H1 (cell line): Measurements from ENCODE around the gene DCHS1. TPM values are rescaled to one million over a fixed set of nuclear protein-coding genes. Genes with fewer than 3 reads are reported as not detected.

ENCODE experiments used
- CTCF ChIA-PET: fragments of 300-600 bp; sonication (Branson Sonifier 250); formaldehyde crosslinking; loops from one replicate; lab custom pipeline; 2021; ENCODE audit not compliant: partially characterized antibody; lab: Charles Lee
- POLR2A ChIA-PET: fragments of 300-600 bp; sonication (Branson Sonifier 250); formaldehyde crosslinking; loops from one replicate; lab custom pipeline; 2021; ENCODE audit warnings: inconsistent platforms; ENCODE audit not compliant: partially characterized antibody; lab: Charles Lee
- DNase-seq, 2 experiments: peaks; one replicate each; pipeline versions ENCODE4 v3.0.0 to v3.0.0-alpha.2; 2010 to 2022; ENCODE audit warnings: low spot score in 2 of 2, low read depth in 1 of 2, mixed read lengths in 1 of 2
- FAIRE-seq: peaks from 2 replicates; lab custom pipeline; 2011; peaks lifted over from hg19 to GRCh38; lab: Jason Lieb, UNC
- H2AFZ ChIP-seq: 2 replicates; pipeline ENCODE4 v1.8.1; 2012; ENCODE audit warnings: low read length, inconsistent platforms
- H2AK5ac ChIP-seq: 2 replicates; pipeline ENCODE4 v1.6.1; 2013; ENCODE audit warnings: low read depth, low read length
- H2BK120ac ChIP-seq: replicated peaks from 2 replicates; pipeline ENCODE3; 2013; ENCODE audit warnings: low read depth, low read length, inconsistent platforms
- H2BK12ac ChIP-seq: 2 replicates; pipeline ENCODE4 v1.6.1; 2013; ENCODE audit warnings: low read depth, low read length
- H2BK15ac ChIP-seq: 2 replicates; pipeline ENCODE4 v1.6.1; 2013; ENCODE audit warnings: low read length
- H2BK20ac ChIP-seq: 2 replicates; pipeline ENCODE4 v1.6.1; 2013; ENCODE audit warnings: low read length
- H2BK5ac ChIP-seq: 2 replicates; pipeline ENCODE4 v1.6.1; 2013; ENCODE audit warnings: low read depth, low read length
- H3K14ac ChIP-seq: 2 replicates; pipeline ENCODE4 v1.6.1; 2013; ENCODE audit warnings: inconsistent platforms; ENCODE audit not compliant: insufficient read length
- H3K18ac ChIP-seq: 2 replicates; pipeline ENCODE4 v1.6.1; 2013; ENCODE audit warnings: low read length; ENCODE audit errors: extremely low read depth
- H3K23ac ChIP-seq: 2 replicates; pipeline ENCODE4 v1.6.1; 2013; ENCODE audit warnings: inconsistent platforms; ENCODE audit not compliant: insufficient read length
- H3K23me2 ChIP-seq: 2 replicates; pipeline ENCODE4 v1.6.1; 2013; ENCODE audit warnings: low read depth, low read length
- H3K27ac ChIP-seq: 2 replicates; pipeline ENCODE4 v1.6.1; 2011; ENCODE audit warnings: low read depth, low read length, inconsistent platforms
- H3K27me3 ChIP-seq, 4 experiments: replicated peaks in 1 of 4; 1 replicate in 1 of 4; 2 replicates in 3 of 4; pipeline versions ENCODE4 v1.6.1 to v1.8.1; 2011 to 2013; ENCODE audit warnings: low read length in 3 of 4, mild to moderate bottlenecking in 3 of 4, inconsistent platforms in 2 of 4, mixed read lengths in 2 of 4, moderate library complexity in 1 of 4; ENCODE audit not compliant: control insufficient read depth in 3 of 4, insufficient read depth in 3 of 4; ENCODE audit errors: extremely low read depth in 1 of 4
- H3K36me3 ChIP-seq, 4 experiments: 2 replicates each; pipeline versions ENCODE4 v1.6.1 to v1.8.1; 2011 to 2013; ENCODE audit warnings: mild to moderate bottlenecking in 4 of 4, low read length in 3 of 4, moderate library complexity in 2 of 4, control low read depth in 1 of 4, inconsistent platforms in 1 of 4; ENCODE audit not compliant: insufficient read depth in 4 of 4, control insufficient read depth in 2 of 4
- H3K4ac ChIP-seq: replicated peaks from 2 replicates; pipeline ENCODE3; 2013; ENCODE audit warnings: low read length, low read depth, mixed read lengths, inconsistent platforms; ENCODE audit not compliant: insufficient read length
- H3K4me1 ChIP-seq, 4 experiments: replicated peaks in 1 of 4; 1 replicate in 1 of 4; 2 replicates in 3 of 4; pipeline versions ENCODE4 v1.6.1 to v1.8.1; 2011 to 2013; ENCODE audit warnings: low read length in 3 of 4, inconsistent platforms in 2 of 4, mixed read lengths in 1 of 4; ENCODE audit not compliant: insufficient read depth in 4 of 4, control insufficient read depth in 3 of 4
- H3K4me2 ChIP-seq, 2 experiments: 2 replicates each; pipeline versions ENCODE4 v1.6.1 to v1.8.1; 2011 to 2013; ENCODE audit warnings: low read depth in 2 of 2, low read length in 2 of 2, control low read depth in 1 of 2, inconsistent platforms in 1 of 2, mild to moderate bottlenecking in 1 of 2; ENCODE audit not compliant: insufficient read depth in 1 of 2
- H3K4me3 ChIP-seq, 4 experiments: fragments of 200-600, 300-600 bp in 1 of 4; sonication (generic), shearing (Covaris generic), sonication (Bioruptor Twin) in 1 of 4; 2 replicates each; pipeline versions ENCODE4 v1.5.1 to v1.8.1; 2011 to 2016; ENCODE audit warnings: low read length in 4 of 4, low read depth in 3 of 4, control low read depth in 2 of 4, inconsistent platforms in 2 of 4, mild to moderate bottlenecking in 2 of 4, mixed read lengths in 1 of 4, moderate library complexity in 1 of 4; ENCODE audit not compliant: insufficient read depth in 2 of 4; ENCODE audit errors: extremely low read depth in 1 of 4
- H3K56ac ChIP-seq: replicated peaks from 2 replicates; pipeline ENCODE3; 2013; ENCODE audit warnings: low read depth, mild to moderate bottlenecking, mixed read lengths, low read length, inconsistent platforms; ENCODE audit not compliant: insufficient read length
- H3K79me1 ChIP-seq: 2 replicates; pipeline ENCODE4 v1.6.1; 2013; ENCODE audit warnings: low read depth, low read length, control low read depth
- H3K79me2 ChIP-seq, 2 experiments: 2 replicates each; pipeline versions ENCODE4 v1.6.1 to v1.8.1; 2012 to 2013; ENCODE audit warnings: low read length in 2 of 2, mild to moderate bottlenecking in 2 of 2, inconsistent platforms in 1 of 2; ENCODE audit not compliant: insufficient read depth in 2 of 2, control insufficient read depth in 1 of 2
- H3K9ac ChIP-seq, 4 experiments: replicated peaks in 1 of 4; 1 replicate in 1 of 4; 2 replicates in 3 of 4; pipeline versions ENCODE4 v1.6.1 to v1.8.1; 2011 to 2013; ENCODE audit warnings: low read depth in 3 of 4, low read length in 3 of 4, control low read depth in 2 of 4, mild to moderate bottlenecking in 2 of 4, moderate library complexity in 2 of 4, inconsistent platforms in 1 of 4; ENCODE audit errors: extremely low read depth in 1 of 4
- H3K9me3 ChIP-seq, 2 experiments: 2 replicates each; pipeline versions ENCODE4 v1.6.1 to v1.8.1; 2012 to 2013; ENCODE audit warnings: mild to moderate bottlenecking in 2 of 2, moderate library complexity in 2 of 2, control low read depth in 1 of 2, inconsistent platforms in 1 of 2, low read depth in 1 of 2, low read length in 1 of 2, mixed read lengths in 1 of 2; ENCODE audit not compliant: insufficient read depth in 2 of 2
- H4K20me1 ChIP-seq, 2 experiments: replicated peaks in 1 of 2; 2 replicates each; pipeline versions ENCODE3 to v1.8.1; 2011 to 2013; ENCODE audit warnings: inconsistent platforms in 2 of 2, low read length in 2 of 2, mild to moderate bottlenecking in 1 of 2; ENCODE audit not compliant: insufficient read depth in 2 of 2, control insufficient read depth in 1 of 2
- H4K5ac ChIP-seq: 2 replicates; pipeline ENCODE4 v1.6.1; 2013; ENCODE audit warnings: low read length, low read depth, mixed read lengths, inconsistent platforms; ENCODE audit not compliant: insufficient read length
- H4K8ac ChIP-seq: 2 replicates; pipeline ENCODE4 v1.8.0; 2013; ENCODE audit warnings: mild to moderate bottlenecking, moderate library complexity, low read length, inconsistent platforms; ENCODE audit not compliant: insufficient read depth; ENCODE audit errors: extremely low read depth
- H4K91ac ChIP-seq: replicated peaks from 2 replicates; pipeline ENCODE3; 2013; ENCODE audit warnings: low read length, mixed read lengths, inconsistent platforms; ENCODE audit not compliant: insufficient read length
- EZH2 ChIP-seq: fragments of 200-600 bp; sonication (generic); IDR thresholded peaks from 2 replicates; pipeline ENCODE4 v1.7.1; 2012; ENCODE audit warnings: low read depth, mild to moderate bottlenecking, moderate library complexity, low read length, inconsistent platforms; ENCODE audit not compliant: severe bottlenecking
- FOSL1 ChIP-seq: IDR thresholded peaks from 2 replicates; pipeline ENCODE4 v1.6.1; 2011; ENCODE audit warnings: mild to moderate bottlenecking, low read depth, low read length, moderate library complexity; ENCODE audit not compliant: insufficient read depth
- KDM1A ChIP-seq: fragments of 200-600, 300-600 bp; sonication (generic); IDR thresholded peaks from 2 replicates; pipeline ENCODE4 v1.7.1; 2016; ENCODE audit warnings: mild to moderate bottlenecking, low read length, borderline replicate concordance
- KDM4A ChIP-seq: IDR thresholded peaks from one replicate; pipeline ENCODE4 v1.7.1; 2012; ENCODE audit warnings: low read depth, mild to moderate bottlenecking, moderate library complexity, low read length, inconsistent platforms; ENCODE audit not compliant: severe bottlenecking
- PHF8 ChIP-seq: fragments of 200-600 bp; sonication (generic); conservative IDR thresholded peaks from 2 replicates; pipeline ENCODE4 v1.7.1; 2012; ENCODE audit warnings: low read depth, mild to moderate bottlenecking, inconsistent platforms, low read length, moderate library complexity
- POU5F1 ChIP-seq: IDR thresholded peaks from 2 replicates; pipeline ENCODE4 v1.6.1; 2011; ENCODE audit warnings: low read depth, mild to moderate bottlenecking, low read length, moderate library complexity
- RBBP5 ChIP-seq: IDR thresholded peaks from 2 replicates; pipeline ENCODE4 v1.7.1; 2012; ENCODE audit warnings: low read depth, mild to moderate bottlenecking, inconsistent platforms, low read length, moderate library complexity, borderline replicate concordance
- SIX5 ChIP-seq: IDR thresholded peaks from 2 replicates; pipeline ENCODE4 v1.6.1; 2011; ENCODE audit warnings: mild to moderate bottlenecking, low read depth, low read length
- SP4 ChIP-seq: IDR thresholded peaks from 2 replicates; pipeline ENCODE4 v1.6.1; 2012; ENCODE audit warnings: low read length, inconsistent platforms
- TAF7 ChIP-seq: optimal IDR thresholded peaks from 2 replicates; pipeline ENCODE3; 2011; ENCODE audit warnings: low read depth, mild to moderate bottlenecking, inconsistent platforms, low read length, moderate library complexity, borderline replicate concordance
- WGBS, 2 experiments: shearing (Covaris generic) in 1 of 2; methylation state at CpG; one replicate each; pipeline versions ENCODE4 v1.1.6 to v1.1.7; 2013 to 2015; ENCODE audit warnings: low lambda C conversion rate in 2 of 2, mixed read lengths in 2 of 2, inconsistent platforms in 1 of 2, low coverage in 1 of 2, missing lambda C conversion rate in 1 of 2; ENCODE audit not compliant: insufficient replicate concordance in 2 of 2, insufficient coverage in 1 of 2, insufficient read length in 1 of 2; ENCODE audit errors: extremely low coverage in 1 of 2, missing lambda C conversion rate in 1 of 2; 5-methylcytosine and 5-hydroxymethylcytosine counted together
- polyA plus RNA-seq, 7 experiments: library from polyadenylated mRNA; depleted of rRNA in 3 of 7; stranded (reverse) in 5 of 7; unstranded in 2 of 7; fragments of >200 nt in 5 of 7; fragments of 200-250 nt in 2 of 7; gene quantifications; 1 replicate in 5 of 7; 2 replicates in 1 of 7; 4 replicates in 1 of 7; pipeline versions ENCODE4 v1.2.1 to v1.2.3, GENCODE V29; 2011 to 2013; ENCODE audit warnings: missing spikeins in 2 of 7, mixed read lengths in 2 of 7
- total RNA-seq: library from RNA; stranded (reverse); fragmentation: NEBNext Ultra II Directional; extraction: Animal tissue kit (Norgen Biotek cat#: 25700); gene quantifications from 2 replicates; pipeline ENCODE4 v1.2.1, GENCODE V29; 2021
- TF ChIP-seq, protein P1 (sequence below): IDR thresholded peaks from 2 replicates; pipeline ENCODE4 v1.6.1; 2012; ENCODE audit warnings: inconsistent platforms

Gene DCHS1
- total and polyA plus RNA-seq, 2 of the 8 experiments (the other 6 are each of a cell fraction or from before 2014, with no cell fraction given) = 8.2 to 10.5 TPM

DNA sequence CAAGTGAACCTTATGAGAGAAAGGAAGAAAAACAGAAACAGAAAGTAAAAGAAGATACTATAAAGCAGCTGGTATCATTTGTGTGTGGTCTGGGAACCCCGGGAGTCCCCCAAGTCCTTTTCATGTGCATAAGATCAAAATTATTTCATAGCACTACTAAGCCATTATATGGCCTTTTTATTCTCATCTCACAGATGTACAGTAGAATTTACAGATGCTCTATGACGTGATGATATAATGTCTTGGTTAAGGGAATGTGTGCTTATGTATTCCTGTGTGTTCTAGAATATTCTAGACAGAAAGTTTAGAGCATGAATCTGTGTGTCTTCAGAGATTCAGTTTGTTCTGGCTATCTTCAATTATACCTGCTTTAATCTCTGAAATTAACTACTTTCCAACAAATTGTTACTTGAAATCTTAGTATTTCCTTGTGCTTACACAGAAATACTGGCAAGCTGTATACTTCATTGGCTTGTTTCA, 27.8 kb downstream of the DCHS1 start:
- Histone ChIP-seq H3K4me1 (peaks cover 0 to 6% (median 2%) of the 10 kb centered on the region in 4 experiments; a peak in 3 of 7 replicates), H2BK15ac (no peak overlapping the region), H3K4me3 (no peak overlapping the region), H3K79me2 (no peaks in the 10 kb centered on the region), H3K18ac (no peak overlapping the region), H3K79me1 (no peaks in the 10 kb centered on the region; the same call in none of the 2 replicates), H3K4me2 (no peak overlapping the region), H3K9ac (no peak overlapping the region), H4K5ac (no peak overlapping the region), H2BK20ac (no peak overlapping the region), H3K56ac (no peak overlapping the region), H2BK120ac (no peak overlapping the region), H3K36me3 (peaks cover 0 to 3% (median 1%) of the 10 kb centered on the region in 4 experiments; a peak in 3 of 8 replicates), H2BK5ac (no peak overlapping the region), H3K4ac (no peak overlapping the region), H4K91ac (no peak overlapping the region), H3K14ac (no peak overlapping the region), H3K23me2 (peaks cover 12% of the 10 kb centered on the region), H2AK5ac (no peak overlapping the region), H3K9me3 (no peaks in the 10 kb centered on the region), H3K27me3 (peaks cover 13 to 43% (median 34%) of the 10 kb centered on the region in 4 experiments), H4K8ac (no peak overlapping the region), H2BK12ac (no peak overlapping the region), H3K27ac (no peak overlapping the region), H2AFZ (no peak overlapping the region), H4K20me1 (peaks cover 5 to 10% of the 10 kb centered on the region in 2 experiments), H3K23ac (no peak overlapping the region)
- ChIA-PET CTCF (interaction anchor here (1.3 to 1.8 kb wide), 3 partner anchors 9 to 55 kb away, joined by 3 to 6 read pairs (median 4); partner anchors contain the start of genes MRPL17 and TAF10), POLR2A (interaction anchor here (1.1 to 1.9 kb wide), 4 partner anchors 9 to 54 kb away, joined by 3 to 9 read pairs (median 3); partner anchors contain the start of genes TAF10 and TPP1)
- WGBS, 2 experiments = 85% methylated on average over 2 of the region's 2 CpGs; no CpG with 5 or more reads in 1 of the 2 experiments
- no peak for FAIRE-seq
- no peak for DNase-seq
- TF ChIP-seq RBBP5 (no peak), FOSL1 (no peak), KDM4A (no peak), TAF7 (no peak), POU5F1 (no peak), SP4 (no peak), PHF8 (no peak), SIX5 (no peak), KDM1A (no peak), EZH2 (no peak)
- TF ChIP-seq, protein P1, sequence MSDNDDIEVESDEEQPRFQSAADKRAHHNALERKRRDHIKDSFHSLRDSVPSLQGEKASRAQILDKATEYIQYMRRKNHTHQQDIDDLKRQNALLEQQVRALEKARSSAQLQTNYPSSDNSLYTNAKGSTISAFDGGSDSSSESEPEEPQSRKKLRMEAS = no peak
